GM12865 (cell line): ENCODE measurements around the gene MAML3.

ENCODE experiments used
- DNase-seq: peaks from one replicate; pipeline ENCODE4 v3.0.0; 2010; ENCODE audit warnings: low read depth
- H3K4me3 ChIP-seq: 2 replicates; pipeline ENCODE4 v1.5.1; 2011; ENCODE audit warnings: mild to moderate bottlenecking, low read depth, low read length, control low read depth
- CTCF ChIP-seq: IDR thresholded peaks from 2 replicates; pipeline ENCODE4 v1.5.1; 2011; ENCODE audit warnings: low read length, control low read depth, low read depth, inconsistent platforms; ENCODE audit not compliant: insufficient read depth; ENCODE audit errors: missing control alignments

MAML3 gene

GRCh38 chr4:139696491-139696890, 457.5 kb downstream of the MAML3 start:
- DNase-seq = no peak
- H3K4me3 ChIP-seq = no peak overlapping the region
- no peak for TF ChIP-seq CTCF

- no peak for DNase-seq
- TF ChIP-seq CTCF = no peak
- H3K4me3 ChIP-seq = no peak overlapping the region
Measured at GRCh38 chr4:139694522-139695107, 459.4 kb downstream of the MAML3 start.

- peak; percentile 34 for TF ChIP-seq CTCF
- DNase-seq = peak; percentile 5
Measured at GRCh38 chr4:139692309-139693012, 461.5 kb downstream of the MAML3 start.

GRCh38 chr4:139690419-139690818, 463.6 kb downstream of the MAML3 start:
- TF ChIP-seq CTCF = no peak

More at GRCh38 chr4:139692309-139693012, 461.5 kb downstream of the MAML3 start:
- no peak overlapping the region for H3K4me3 ChIP-seq

GRCh38 chr4:139689093-139689722, 464.8 kb downstream of the MAML3 start:
- H3K4me3 ChIP-seq = no peak overlapping the region
- TF ChIP-seq CTCF = no peak
- no peak for DNase-seq

More at GRCh38 chr4:139690419-139690818, 463.6 kb downstream of the MAML3 start:
- DNase-seq = no peak
- no peak overlapping the region for H3K4me3 ChIP-seq

GRCh38 chr4:139686988-139687387, 467.0 kb downstream of the MAML3 start:
- DNase-seq = no peak
- H3K4me3 ChIP-seq = no peak overlapping the region
- TF ChIP-seq CTCF = no peak

- no peak for DNase-seq
- no peak for TF ChIP-seq CTCF
- H3K4me3 ChIP-seq = no peak overlapping the region
Measured at GRCh38 chr4:139686130-139686529, 467.9 kb downstream of the MAML3 start.
